D721Med (cell line): ENCODE results near the gene OSTF1.

Experiments used
- DNase-seq: peaks from one replicate; pipeline ENCODE4 v3.0.0; 2011; ENCODE audit warnings: low spot score; ENCODE audit not compliant: insufficient read length
- FAIRE-seq: peaks from 2 replicates; lab custom pipeline; 2011; peaks lifted over from hg19 to GRCh38; lab: Jason Lieb, UNC
- CTCF ChIP-seq: IDR thresholded peaks from 2 replicates; pipeline ENCODE4 v1.5.1; 2012; ENCODE audit warnings: mild to moderate bottlenecking, control low read depth; ENCODE audit not compliant: insufficient read depth; ENCODE audit errors: missing control alignments

Gene OSTF1

GRCh38 chr9:75087824-75088645 is at the start of gene OSTF1, which contains the start of gene NMRK1:
OSTF1 (plus strand) TSS chr9:75088514; CDS start chr9:75088693, 179 bp downstream.
NMRK1 (minus strand) TSS chr9:75088155; CDS start chr9:75083115, 5,040 bp downstream.
- TF ChIP-seq CTCF = no peak
- DNase-seq (peak; percentile 69), FAIRE-seq (no peak)

GRCh38 chr9:75039009-75039408 is 49.3 kb upstream of the OSTF1 start:
- DNase-seq (no peak), FAIRE-seq (no peak)
- no peak for TF ChIP-seq CTCF

- DNase-seq (no peak), FAIRE-seq (no peak)
- no peak for TF ChIP-seq CTCF
Measured at GRCh38 chr9:75039801-75040200, 48.5 kb upstream of the OSTF1 start.

GRCh38 chr9:75041041-75041440 is 47.3 kb upstream of the OSTF1 start:
- TF ChIP-seq CTCF = no peak
- DNase-seq = no peak
- FAIRE-seq = no peak

- TF ChIP-seq CTCF = no peak
- FAIRE-seq (no peak), DNase-seq (no peak)
Measured at GRCh38 chr9:75046725-75047345, 41.5 kb upstream of the OSTF1 start.

GRCh38 chr9:75047506-75047905 is 40.8 kb upstream of the OSTF1 start:
- FAIRE-seq (no peak), DNase-seq (no peak)
- TF ChIP-seq CTCF = no peak

- DNase-seq = no peak
- no peak for TF ChIP-seq CTCF
- FAIRE-seq = no peak
Measured at GRCh38 chr9:75051285-75051684, 37.0 kb upstream of the OSTF1 start.
